ENCODE data around the gene CELF6.
"Not testable (repeated sequence)": the region's sequence is repeated elsewhere in the genome, so short reads cannot be mapped to it uniquely, and the experiment has no call there.

CELF6 gene

GRCh38 chr15:72315706-72316370, 4.1 kb downstream of the CELF6 start:
- no peak for FAIRE-seq

DNA sequence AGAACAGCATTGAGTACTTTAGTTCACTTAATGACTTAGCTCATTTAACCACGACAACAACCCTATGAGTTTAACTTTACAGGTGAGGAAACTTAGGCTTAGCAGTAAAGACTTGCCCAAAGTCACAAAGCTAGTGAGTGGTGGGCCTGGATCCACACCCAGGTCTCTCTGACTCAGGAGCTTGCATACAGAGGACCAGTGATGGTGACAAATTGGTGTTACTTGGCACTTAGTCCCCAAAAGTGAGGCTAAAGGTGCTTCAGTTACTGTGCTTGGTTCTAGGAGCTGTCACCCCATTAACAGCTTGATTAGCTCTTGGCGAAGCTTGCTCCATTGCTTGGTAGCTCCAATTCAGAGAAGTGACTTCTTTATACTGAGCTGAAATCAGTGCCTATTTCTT, 6.1 kb downstream of the CELF6 start:
- FAIRE-seq = no peak

DNA sequence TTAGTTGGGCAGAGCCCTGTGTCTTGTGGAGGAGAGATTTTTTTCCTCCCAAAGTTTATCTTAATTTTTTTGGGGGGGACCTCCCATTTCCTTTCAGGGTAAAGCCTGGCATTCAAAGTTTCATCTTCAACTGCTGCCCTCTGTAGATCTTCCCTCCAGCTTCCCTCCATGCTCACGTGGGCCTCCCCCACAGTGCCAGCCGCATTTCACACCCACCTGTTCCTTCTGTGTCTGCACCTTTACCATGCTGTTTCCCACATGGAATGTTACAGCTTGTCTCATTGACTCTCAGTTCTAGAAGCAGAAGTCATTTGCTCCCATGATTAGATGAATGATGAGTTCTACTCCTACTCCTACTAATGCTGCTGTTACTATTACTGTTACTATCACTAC, 6.5 kb downstream of the CELF6 start:
- no peak for FAIRE-seq

DNA sequence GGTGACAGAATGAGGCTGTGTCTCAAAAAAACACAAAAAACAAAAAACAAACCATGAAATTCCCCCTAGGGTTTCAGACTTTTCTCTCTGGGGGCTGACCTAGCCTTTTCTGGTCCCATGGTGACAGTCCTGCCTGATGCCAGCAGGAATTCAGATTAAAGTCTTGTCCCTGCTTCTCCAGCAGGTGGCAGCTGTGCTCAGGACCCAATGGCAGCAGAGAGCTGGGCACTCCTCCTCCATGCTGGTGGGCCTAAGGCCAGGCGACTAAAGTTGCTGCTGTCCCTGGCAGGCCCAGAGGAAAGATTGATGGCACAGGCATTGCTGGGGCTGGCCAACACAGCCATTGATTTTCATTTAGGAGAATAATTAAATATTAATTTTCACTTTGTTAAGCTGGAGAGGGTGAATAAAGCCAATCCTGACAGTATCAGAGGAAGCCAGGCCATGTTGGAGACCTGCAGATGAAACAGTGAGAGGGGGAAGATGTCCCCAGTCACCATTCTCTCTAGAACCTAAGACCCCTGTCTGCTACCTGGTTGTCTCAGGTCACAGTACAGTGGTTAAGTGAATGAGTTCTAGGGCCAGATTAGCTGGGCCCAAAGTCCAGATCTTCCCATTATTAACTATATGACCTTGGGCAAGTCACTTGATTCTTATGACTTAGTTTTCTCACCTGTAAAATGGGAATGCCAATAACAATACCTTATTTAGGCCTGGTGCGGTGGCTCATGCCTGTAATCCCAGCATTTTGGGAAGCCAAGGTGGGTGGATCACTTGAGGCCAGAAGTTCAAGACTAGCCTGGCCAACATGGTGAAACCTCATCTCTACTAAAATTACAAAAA, 7.1 kb downstream of the CELF6 start:
- FAIRE-seq = no peak

- no peak for FAIRE-seq
These were observed 12.9 kb downstream of the CELF6 start for GRCh38 chr15:72307026-72307425.

GRCh38 chr15:72306211-72306785, 13.7 kb downstream of the CELF6 start:
- FAIRE-seq = no peak

- no peak for FAIRE-seq
These were observed 15.4 kb downstream of the CELF6 start for GRCh38 chr15:72304596-72304995.

DNA sequence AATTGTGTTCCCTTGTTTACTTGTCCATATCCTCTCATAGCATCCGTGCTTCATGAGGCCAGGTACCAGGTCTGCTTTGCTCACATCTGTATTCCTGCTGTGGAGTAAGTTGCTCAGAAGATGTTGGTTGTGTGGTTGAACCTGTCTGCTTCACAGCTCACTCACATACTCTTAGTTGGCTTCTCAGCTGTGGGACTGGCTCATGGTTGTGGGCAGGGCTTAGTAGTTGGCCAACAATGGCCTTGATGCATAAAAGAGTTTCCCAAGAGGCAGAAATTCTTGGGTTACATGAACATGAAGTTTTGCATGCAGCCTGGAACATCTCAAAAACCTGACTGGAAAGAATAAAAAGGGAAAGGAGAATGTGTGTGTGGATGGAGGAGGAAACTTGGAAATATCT, 17.0 kb downstream of the CELF6 start:
- FAIRE-seq = no peak

DNA sequence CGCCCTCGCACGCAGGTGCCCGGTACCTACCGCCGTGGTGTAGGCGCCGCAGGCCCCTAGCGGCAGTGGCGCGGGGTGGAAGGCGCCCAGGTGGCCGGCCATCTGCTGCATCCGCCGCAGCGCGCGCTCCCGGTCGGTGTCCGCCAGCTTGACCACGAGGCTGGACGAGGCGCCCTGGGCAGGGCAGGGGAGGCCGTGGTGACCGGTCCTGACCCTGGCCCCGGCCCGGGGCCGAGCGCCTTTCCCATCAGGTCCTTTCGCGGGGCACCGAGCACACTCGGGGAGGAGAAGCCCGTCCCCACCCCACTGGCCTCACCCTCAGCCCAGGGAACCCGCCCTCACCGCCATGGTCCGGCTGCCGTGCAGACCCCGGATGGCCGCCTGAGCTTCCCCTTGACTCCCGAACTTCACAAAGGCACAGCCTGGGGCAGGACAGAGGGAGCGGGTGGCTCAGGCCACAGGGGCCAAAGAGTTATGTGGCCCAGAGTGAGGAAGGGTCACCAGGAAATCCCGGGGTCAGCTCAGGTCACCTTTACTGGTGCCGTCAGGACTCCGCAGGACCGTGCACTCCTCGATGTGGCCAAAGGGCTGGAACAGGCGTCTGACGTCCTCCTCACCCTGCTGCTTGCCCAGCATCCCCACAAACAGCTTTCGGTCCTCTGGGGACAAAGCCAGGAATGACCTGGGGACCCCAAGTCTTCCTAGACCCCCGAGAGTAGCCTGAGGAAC, 30.2 kb downstream of the CELF6 start:
- FAIRE-seq = no peak

DNA sequence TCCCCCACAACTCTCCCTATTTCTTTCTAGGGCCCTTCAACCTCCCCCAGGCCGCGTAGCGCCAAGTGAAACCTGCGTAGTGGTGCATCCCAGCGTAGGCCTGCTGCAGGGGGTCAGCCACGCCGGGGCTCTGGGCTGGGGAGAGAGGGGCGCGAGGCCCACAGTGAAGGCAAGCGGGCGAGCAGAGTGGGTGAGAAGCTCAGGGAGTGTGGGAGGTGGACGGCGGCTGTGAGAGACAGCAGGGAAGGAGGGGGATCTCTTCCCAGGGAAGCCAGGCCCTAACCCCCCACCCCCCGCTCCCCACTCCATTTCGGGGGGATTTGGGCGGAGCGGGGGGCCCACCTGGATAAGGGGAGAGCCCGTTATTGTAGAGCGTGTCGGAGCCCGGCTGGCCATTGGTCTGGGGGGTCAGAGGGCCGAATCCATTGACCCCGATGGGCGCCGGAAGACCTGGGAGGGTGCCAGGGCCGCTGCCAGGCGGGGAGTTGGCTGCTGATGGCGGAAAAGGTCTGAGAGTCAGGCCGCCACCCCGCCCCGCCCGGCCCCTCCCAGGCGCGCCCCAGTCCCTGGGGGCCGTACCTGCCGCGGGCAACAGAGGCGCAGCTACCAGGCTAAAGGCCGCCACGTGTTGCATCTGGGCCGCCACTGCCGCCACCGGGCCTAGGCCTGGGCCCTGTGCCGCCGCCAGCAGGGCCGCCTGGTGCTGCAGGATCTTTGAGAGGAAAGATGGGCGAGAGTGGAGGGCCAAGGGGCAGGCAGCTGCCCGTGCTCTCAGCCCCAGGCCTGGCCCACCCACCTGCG, 31.0 kb downstream of the CELF6 start:
- no peak for FAIRE-seq

DNA sequence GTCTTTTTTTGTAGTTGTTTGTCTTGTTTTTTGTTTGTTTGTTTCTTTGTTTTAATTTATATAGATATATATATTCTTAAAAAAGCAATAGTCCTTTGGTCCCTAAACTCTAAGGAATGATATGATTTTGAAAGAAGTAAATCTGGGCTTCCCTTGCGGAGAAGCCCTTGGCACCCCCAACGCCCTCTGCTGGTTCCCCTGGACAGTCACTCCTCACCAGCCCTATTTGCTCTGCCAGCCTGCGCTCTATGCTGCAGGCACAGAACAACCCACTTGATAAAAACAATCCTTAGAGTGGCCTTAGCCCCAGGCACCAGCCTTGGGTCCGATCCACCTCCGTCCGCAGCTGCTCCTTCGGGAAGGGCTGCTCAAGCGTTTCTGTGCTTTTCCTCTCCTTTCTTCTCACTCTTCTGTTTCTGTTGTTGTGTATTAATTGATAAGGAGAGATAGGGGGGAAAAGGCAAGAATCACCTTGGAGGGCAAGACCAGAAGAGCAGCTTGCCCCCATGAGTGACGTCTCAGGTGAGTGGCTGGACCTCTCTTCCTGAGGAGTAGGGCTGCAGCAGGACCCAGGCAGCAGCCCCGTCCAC, 33.9 kb downstream of the CELF6 start:
- no peak for FAIRE-seq

GRCh38 chr15:72285402-72285801, 34.6 kb downstream of the CELF6 start:
- FAIRE-seq = no peak

- no peak for FAIRE-seq
These were observed 35.2 kb downstream of the CELF6 start for GRCh38 chr15:72284781-72285180.

DNA sequence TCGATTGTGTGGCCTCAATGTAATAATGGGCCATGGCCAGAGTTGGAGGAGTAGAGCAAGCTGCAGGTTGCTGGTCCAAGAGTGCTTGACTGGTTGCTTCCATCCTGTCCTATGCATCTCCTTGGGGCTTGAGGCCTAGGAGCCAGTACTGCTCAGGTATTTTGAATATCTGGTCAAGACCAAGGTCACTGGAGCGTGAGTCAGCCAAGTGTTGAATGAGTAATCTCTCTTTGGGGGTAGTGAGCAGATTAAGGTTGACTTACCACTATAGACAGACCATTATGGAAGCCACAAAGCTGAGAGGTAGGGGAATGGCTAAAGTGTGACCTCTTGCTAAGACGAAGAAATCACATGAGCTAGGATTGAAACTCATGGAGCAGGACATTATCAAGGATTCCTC, 38.2 kb downstream of the CELF6 start:
- FAIRE-seq = no peak

DNA sequence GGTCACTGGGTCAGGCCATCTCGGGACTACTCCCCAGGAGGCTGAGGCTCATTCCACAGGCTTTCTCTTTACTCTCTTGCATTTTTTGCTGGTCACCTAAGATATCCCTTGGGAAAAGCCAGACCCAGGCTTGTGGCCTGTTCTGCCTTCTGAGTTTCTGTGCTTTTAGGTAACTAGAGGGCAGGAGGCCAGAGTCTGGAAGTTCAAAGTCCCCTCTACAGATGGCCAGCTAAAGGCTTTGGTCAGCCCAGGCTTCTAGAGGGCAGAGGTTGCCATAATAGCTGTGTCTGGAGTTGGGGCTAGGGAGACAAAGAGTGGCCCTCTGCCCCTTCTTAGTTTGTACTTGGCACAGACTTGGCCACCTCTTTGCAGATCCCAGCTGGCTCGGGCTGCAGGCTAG, 39.2 kb downstream of the CELF6 start:
- FAIRE-seq = no peak

GRCh38 chr15:72278737-72279136, 41.2 kb downstream of the CELF6 start:
- no peak for FAIRE-seq

GRCh38 chr15:72276326-72276700, 43.6 kb downstream of the CELF6 start:
- FAIRE-seq = no peak

DNA sequence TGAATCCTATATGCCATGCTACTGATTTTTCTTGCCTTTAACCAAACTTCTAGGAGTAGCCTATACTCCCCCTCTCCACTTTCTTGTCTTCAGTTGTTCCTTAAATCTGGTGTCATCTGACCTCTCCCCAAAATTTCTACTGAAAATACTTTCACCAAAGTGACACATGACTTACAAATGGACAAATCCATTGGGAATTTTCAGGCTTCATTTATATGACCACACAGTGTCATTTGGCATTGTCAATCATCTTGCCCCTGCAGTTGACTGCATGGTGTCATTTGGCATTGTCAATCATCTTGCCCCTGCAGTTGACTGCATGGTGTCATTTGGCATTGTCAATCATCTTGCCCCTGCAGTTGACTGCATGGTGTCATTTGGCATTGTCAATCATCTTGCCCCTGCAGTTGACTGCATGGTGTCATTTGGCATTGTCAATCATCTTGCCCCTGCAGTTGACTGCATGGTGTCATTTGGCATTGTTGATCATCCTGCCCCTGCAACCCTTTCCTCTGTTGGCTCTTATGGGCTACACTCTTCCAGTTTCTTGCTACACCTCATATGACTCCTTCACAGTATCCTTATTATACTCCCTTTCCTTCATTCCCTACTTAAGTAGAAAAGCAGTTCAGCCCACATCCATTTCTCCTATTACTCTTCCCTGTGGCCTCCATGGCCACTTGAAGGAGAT, 44.2 kb downstream of the CELF6 start:
- not testable (repeated sequence) for FAIRE-seq

DNA sequence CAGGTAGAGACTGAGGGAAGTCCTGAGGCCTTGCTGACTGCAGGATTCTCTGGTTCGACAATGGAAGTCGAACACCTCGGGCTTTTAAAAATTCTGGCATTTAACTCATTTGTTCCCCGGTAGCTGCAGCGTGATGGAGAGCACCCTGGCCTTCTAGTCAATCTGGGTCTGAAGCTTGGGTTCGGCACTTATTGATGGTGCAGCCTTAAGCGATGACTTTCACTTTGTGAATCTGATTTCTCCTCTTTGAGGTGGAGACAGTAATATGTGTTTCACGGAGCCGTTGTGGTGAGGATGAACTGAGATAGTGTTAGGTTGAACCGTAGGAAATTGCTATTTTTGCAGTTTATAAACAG, 47.0 kb downstream of the CELF6 start:
- FAIRE-seq = no peak

DNA sequence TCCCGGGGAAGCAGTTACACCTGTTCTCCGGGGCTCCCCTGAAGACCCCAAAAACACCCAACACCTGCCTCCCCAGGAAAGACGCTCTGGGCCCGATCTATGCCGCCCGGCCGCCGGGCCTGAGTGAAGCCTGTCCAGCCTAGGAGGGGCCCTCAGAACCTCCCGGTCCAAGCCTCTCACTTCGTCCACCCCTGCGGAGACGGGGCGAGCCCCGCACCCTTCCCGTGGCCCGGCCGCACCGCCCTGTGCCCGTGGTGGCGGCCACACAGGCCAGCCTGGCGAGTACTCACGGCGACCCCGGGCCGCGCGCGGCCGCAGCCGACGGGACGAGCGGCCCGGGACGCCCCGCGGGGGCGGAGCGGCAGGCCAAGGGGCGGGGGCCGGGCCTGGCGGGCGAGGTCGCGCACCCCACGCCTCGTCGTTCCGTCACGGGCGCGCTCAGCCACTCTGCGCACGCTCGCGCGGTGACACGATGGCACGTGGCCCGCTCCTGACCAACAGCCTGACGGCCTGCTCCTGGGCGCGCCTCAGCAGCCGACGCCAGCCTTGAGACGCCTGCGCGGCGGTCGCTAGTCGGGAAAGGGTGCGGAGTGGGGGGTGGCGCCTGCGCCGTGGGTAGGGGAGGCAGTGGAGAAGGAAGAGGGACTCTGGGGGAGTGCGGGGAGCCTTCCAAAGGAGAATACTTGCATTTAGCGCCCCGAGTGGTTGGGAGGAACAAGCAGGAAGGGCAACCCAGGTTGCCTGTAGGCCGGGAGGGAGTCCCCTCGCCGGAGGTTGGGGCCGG, 47.6 kb downstream of the CELF6 start, which contains the start of gene PARP6:
Gene PARP6, minus strand, starts transcription at position 342 of the 784 bp plus-strand sequence. CDS start 5,077 bp downstream, outside the sequence.
- FAIRE-seq = peak; percentile 47

GRCh38 chr15:72271895-72272212, 48.1 kb downstream of the CELF6 start:
- no peak for FAIRE-seq

Data from A204.1 (cell line).